HEK293 (cell line): ENCODE measurements around the gene CCNG2.

Source experiments
- CTCF ChIA-PET: fragments of 350-600 bp; formaldehyde crosslinking; extraction: SDS; loops from one replicate; lab custom pipeline; 2021; ENCODE audit warnings: antibody characterized with exemption; lab: Yijun Ruan, JAX
- POLR2A ChIA-PET: fragments of 300-600 bp; formaldehyde crosslinking; extraction: SDS; loops from one replicate; lab custom pipeline; 2020; ENCODE audit warnings: antibody characterized with exemption, inconsistent platforms; lab: Yijun Ruan, JAX
- H3K27ac ChIP-seq: fragments of 200-500 bp; sonication (Bioruptor generic); 2 replicates; pipeline ENCODE4 v1.5.1; 2014; ENCODE audit warnings: low read depth, low read length, control low read depth, inconsistent platforms; ENCODE audit errors: extremely low read depth
- H3K36me3 ChIP-seq, 2 experiments: fragments of 200-500 bp in 1 of 2; sonication (Bioruptor generic) in 1 of 2; 1 replicate in 1 of 2; 2 replicates in 1 of 2; pipeline ENCODE4 v1.5.1; 2014 to 2017; ENCODE audit warnings: inconsistent platforms in 2 of 2, low read length in 2 of 2; ENCODE audit not compliant: control insufficient read depth in 2 of 2, insufficient read depth in 1 of 2
- H3K4me1 ChIP-seq: fragments of 200-500 bp; sonication (Bioruptor generic); 2 replicates; pipeline ENCODE4 v1.5.1; 2014; ENCODE audit warnings: mild to moderate bottlenecking, low read length, inconsistent platforms; ENCODE audit not compliant: control insufficient read depth, insufficient read depth
- H3K4me3 ChIP-seq: 2 replicates; pipeline ENCODE4 v1.5.1; 2011; ENCODE audit warnings: low read depth, mild to moderate bottlenecking, control low read depth, low read length, moderate library complexity
- H3K9me3 ChIP-seq: fragments of 200-500 bp; sonication (Bioruptor generic); 2 replicates; pipeline ENCODE4 v1.5.1; 2014; ENCODE audit warnings: low read depth, low read length, inconsistent platforms; ENCODE audit not compliant: control insufficient read depth, insufficient read depth
- PRDM4 ChIP-seq: fragments of 450-650 bp; formaldehyde crosslinking; IDR thresholded peaks from 2 replicates; pipeline ENCODE4 v1.5.1; 2017; ENCODE audit warnings: missing biosample characterization, missing genetic modification characterization
- SP3 ChIP-seq: fragments of 450-650 bp; formaldehyde crosslinking; IDR thresholded peaks from 2 replicates; pipeline ENCODE4 v1.5.1; 2016; ENCODE audit warnings: missing biosample characterization, missing genetic modification characterization
- TSHZ1 ChIP-seq: fragments of 450-650 bp; formaldehyde crosslinking; IDR thresholded peaks from 2 replicates; pipeline ENCODE4 v1.5.1; 2016; ENCODE audit warnings: missing biosample characterization, missing genetic modification characterization, borderline replicate concordance
- ZBTB11 ChIP-seq: fragments of 450-650 bp; formaldehyde crosslinking; conservative IDR thresholded peaks from 2 replicates; pipeline ENCODE4 v1.5.1; 2016; ENCODE audit warnings: low read depth, missing biosample characterization, missing genetic modification characterization
- ZBTB17 ChIP-seq: fragments of 450-650 bp; formaldehyde crosslinking; IDR thresholded peaks from 2 replicates; pipeline ENCODE4 v1.5.1; 2016; ENCODE audit warnings: missing biosample characterization, missing genetic modification characterization
- ZNF114 ChIP-seq: fragments of 450-650 bp; formaldehyde crosslinking; IDR thresholded peaks from 2 replicates; pipeline ENCODE4 v1.5.0; 2017; ENCODE audit warnings: missing biosample characterization, missing genetic modification characterization
- ZNF280D ChIP-seq: fragments of 450-650 bp; formaldehyde crosslinking; IDR thresholded peaks from 2 replicates; pipeline ENCODE4 v1.5.1; 2016; ENCODE audit warnings: missing biosample characterization, missing genetic modification characterization
- ZNF488 ChIP-seq: fragments of 450-650 bp; formaldehyde crosslinking; IDR thresholded peaks from 2 replicates; pipeline ENCODE4 v1.5.1; 2016; ENCODE audit warnings: missing biosample characterization, missing genetic modification characterization
- ZNF521 ChIP-seq: fragments of 450-650 bp; formaldehyde crosslinking; IDR thresholded peaks from 2 replicates; pipeline ENCODE4 v1.5.1; 2017; ENCODE audit warnings: missing biosample characterization, mild to moderate bottlenecking, missing genetic modification characterization
- ZNF544 ChIP-seq: fragments of 450-650 bp; formaldehyde crosslinking; IDR thresholded peaks from 2 replicates; pipeline ENCODE4 v1.5.0; 2017; ENCODE audit warnings: missing biosample characterization, missing genetic modification characterization
- ZNF585B ChIP-seq: fragments of 450-650 bp; formaldehyde crosslinking; IDR thresholded peaks from 2 replicates; pipeline ENCODE4 v1.5.1; 2016; ENCODE audit warnings: missing biosample characterization, missing genetic modification characterization
- ZNF610 ChIP-seq: fragments of 450-650 bp; formaldehyde crosslinking; IDR thresholded peaks from 2 replicates; pipeline ENCODE4 v1.5.1; 2016; ENCODE audit warnings: missing biosample characterization, missing genetic modification characterization, borderline replicate concordance
- ZNF626 ChIP-seq: fragments of 450-650 bp; sonication (Bioruptor Pico); formaldehyde crosslinking; IDR thresholded peaks from 2 replicates; pipeline ENCODE4 v1.5.1; 2018; ENCODE audit warnings: missing biosample characterization, missing genetic modification characterization, inconsistent platforms
- ZNF670 ChIP-seq: fragments of 450-650 bp; formaldehyde crosslinking; IDR thresholded peaks from 2 replicates; pipeline ENCODE4 v1.5.1; 2016; ENCODE audit warnings: missing biosample characterization, missing genetic modification characterization, low read depth
- ZSCAN4 ChIP-seq: fragments of 450-650 bp; formaldehyde crosslinking; IDR thresholded peaks from 2 replicates; pipeline ENCODE4 v1.5.1; 2017; ENCODE audit warnings: missing biosample characterization, missing genetic modification characterization

The CCNG2 gene

GRCh38 chr4:77176640-77177039, 19.6 kb downstream of the CCNG2 start:
- POLR2A ChIA-PET: no interaction called here
- H3K4me3 ChIP-seq: no peak overlapping the region
- CTCF ChIA-PET: no interaction called here

GRCh38 chr4:77177199-77177598, 20.2 kb downstream of the CCNG2 start:
- no peaks in the 10 kb centered on the region for H3K36me3 ChIP-seq
- H3K4me1 ChIP-seq: no peaks in the 10 kb centered on the region
- CTCF ChIA-PET: no interaction called here
- H3K9me3 ChIP-seq: no peaks in the 10 kb centered on the region
- TF ChIP-seq ZNF670 (tag by site-specific recombination) (no peak), ZNF610 (tag by site-specific recombination) (no peak), PRDM4 (no peak), SP3 (no peak), ZNF521 (no peak), ZNF544 (tag by site-specific recombination) (no peak), ZBTB17 (no peak), ZNF626 (tag by site-specific recombination) (no peak)
- POLR2A ChIA-PET: no interaction called here
- no peak overlapping the region for H3K4me3 ChIP-seq
- H3K27ac ChIP-seq: no peak overlapping the region

More at GRCh38 chr4:77176640-77177039, 19.6 kb downstream of the CCNG2 start:
- no peaks in the 10 kb centered on the region for H3K9me3 ChIP-seq
- no peaks in the 10 kb centered on the region for H3K4me1 ChIP-seq
- H3K27ac ChIP-seq: no peak overlapping the region
- H3K36me3 ChIP-seq: no peaks in the 10 kb centered on the region
- TF ChIP-seq ZNF488 (tag by site-specific recombination): no peak
- TF ChIP-seq ZNF114: no peak
- 0 out of 2 replicates have a peak, but pooled peaks have one; percentile 34 for TF ChIP-seq ZBTB17
- no peak for TF ChIP-seq ZSCAN4

GRCh38 chr4:77178560-77178959, 21.6 kb downstream of the CCNG2 start:
- CTCF ChIA-PET: interaction anchor here (0.9 kb wide), 1 partner anchor 25 kb away, joined by 3 read pairs; no protein-coding TSS in a partner anchor
- POLR2A ChIA-PET: no interaction called here
- Histone ChIP-seq H3K4me3 (no peak overlapping the region), H3K27ac (no peak overlapping the region), H3K4me1 (no peaks in the 10 kb centered on the region), H3K36me3 (no peaks in the 10 kb centered on the region), H3K9me3 (no peaks in the 10 kb centered on the region)
- TF ChIP-seq ZNF280D (no peak), TSHZ1 (tag by site-specific recombination) (no peak), ZNF585B (no peak), ZBTB11 (tag by site-specific recombination) (no peak)
